ENCODE results near the gene TXNRD2. TPM values are rescaled to one million over a fixed set of nuclear protein-coding genes. Genes with fewer than 3 reads are reported as not detected.

TXNRD2 gene
- total RNA-seq, 4 donors from 2014 or later: 8.0 to 11.3 (median 10.4) TPM

DNA sequence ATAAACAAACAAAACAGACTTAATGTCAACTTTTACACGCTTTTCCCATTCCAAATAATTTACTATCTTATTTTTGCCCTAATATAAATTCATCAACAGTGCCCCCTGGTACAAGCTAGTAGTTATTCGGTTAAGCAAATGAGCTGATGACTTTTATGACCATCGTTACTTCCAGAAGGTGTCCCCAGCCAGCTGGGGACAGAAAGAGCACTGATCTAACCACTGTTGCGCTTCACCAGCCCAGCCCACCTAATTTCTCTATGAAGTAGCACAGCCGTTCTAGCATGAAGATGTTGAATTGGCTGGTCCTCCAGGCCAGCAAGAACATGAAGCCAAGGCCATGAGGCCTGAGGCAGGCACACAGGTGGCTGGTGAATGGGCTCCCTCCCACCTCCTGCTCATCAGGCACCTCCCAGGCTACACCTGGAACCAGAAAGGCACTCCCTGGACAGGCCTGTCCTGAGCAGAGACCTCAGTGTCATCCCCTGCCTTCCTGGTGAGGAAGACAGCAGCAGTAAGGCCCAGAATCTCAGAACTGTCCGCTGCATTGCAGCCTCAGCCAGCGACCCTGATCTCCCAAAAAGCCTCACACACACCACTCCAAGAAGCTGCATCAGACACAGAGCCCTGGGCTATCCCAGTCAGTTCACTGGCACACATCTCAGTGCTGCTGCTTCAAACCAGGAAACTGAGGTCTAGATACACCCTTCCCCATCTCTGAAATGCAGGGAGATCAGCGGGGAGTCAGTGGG lies 99.8 kb downstream of the TXNRD2 start:
- no peak overlapping the region for H3K4me3 ChIP-seq
- peaks cover 0 to under 1% (median 0%) of the 10 kb centered on the region in 3 donors for H3K36me3 ChIP-seq
- TF ChIP-seq POLR2A (IDR thresholded peaks at IDR 0.05) (no peak), CTCF (IDR thresholded peaks at IDR 0.05) (no peak)
- 79 to 81% methylated on average over 6 to 7 of the region's 8 CpGs for WGBS, 2 donors
- peaks cover 16 to 52% (median 25%) of the 10 kb centered on the region in 3 donors for H3K4me1 ChIP-seq
- H3K9me3 ChIP-seq: no peaks in the 10 kb centered on the region
- no peaks in the 10 kb centered on the region for H3K27me3 ChIP-seq
- no peak overlapping the region for H3K27ac ChIP-seq
- intact Hi-C loops (cut with DNase I): no loop called here
- no peak for DNase-seq

- no peaks in the 10 kb centered on the region for H3K27me3 ChIP-seq
- H3K27ac ChIP-seq: no peak overlapping the region
- no peak for DNase-seq
- H3K4me3 ChIP-seq: no peak overlapping the region
- H3K9me3 ChIP-seq: no peaks in the 10 kb centered on the region
- WGBS, 2 donors: 91 to 95% methylated on average over 6 of the region's 6 CpGs
- TF ChIP-seq CTCF (IDR thresholded peaks at IDR 0.05) (no peak), POLR2A (IDR thresholded peaks at IDR 0.05) (no peak)
- intact Hi-C loops (cut with DNase I): no loop called here
- peaks cover 16 to 45% (median 25%) of the 10 kb centered on the region in 3 donors for H3K4me1 ChIP-seq
- no peaks in the 10 kb centered on the region for H3K36me3 ChIP-seq
Measured at GRCh38 chr22:19840955-19841640, 100.5 kb downstream of the TXNRD2 start.

GRCh38 chr22:19840059-19840458 lies 101.6 kb downstream of the TXNRD2 start:
- no peaks in the 10 kb centered on the region for H3K36me3 ChIP-seq
- intact Hi-C loops (cut with DNase I): no loop called here
- no peak for DNase-seq
- WGBS, 2 donors: 76 to 86% methylated on average over 3 to 4 of the region's 4 CpGs
- H3K27ac ChIP-seq: no peak overlapping the region
- TF ChIP-seq CTCF (IDR thresholded peaks at IDR 0.05) (no peak), POLR2A (IDR thresholded peaks at IDR 0.05) (no peak)
- no peak overlapping the region for H3K4me3 ChIP-seq
- peaks cover 16 to 35% (median 22%) of the 10 kb centered on the region in 3 donors for H3K4me1 ChIP-seq
- no peaks in the 10 kb centered on the region for H3K9me3 ChIP-seq
- H3K27me3 ChIP-seq: no peaks in the 10 kb centered on the region

DNA sequence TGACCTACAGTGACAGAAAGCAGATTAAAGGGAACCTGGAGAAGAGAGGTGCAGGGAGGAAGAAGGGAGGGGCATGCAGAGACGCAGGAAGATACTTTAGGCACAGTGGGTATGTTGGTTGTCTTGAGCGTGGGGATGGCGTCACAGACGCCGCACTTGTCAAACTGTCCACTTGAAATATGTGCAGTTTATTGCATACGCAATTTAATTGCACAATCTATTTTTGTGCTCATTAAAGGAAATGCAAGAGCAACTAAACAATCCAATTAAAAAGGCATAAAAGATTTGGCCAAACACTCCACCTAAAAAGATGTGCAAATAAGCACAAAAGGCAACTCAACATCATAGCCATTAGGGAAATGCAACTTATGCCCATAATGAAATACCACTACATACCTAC lies 103.7 kb downstream of the TXNRD2 start:
- no peak overlapping the region for H3K4me3 ChIP-seq
- 83 to 90% methylated on average over 6 of the region's 6 CpGs for WGBS, 2 donors

More for the DNA sequence above, 103.7 kb downstream of the TXNRD2 start:
- intact Hi-C loops (cut with DNase I): no loop called here
- no peak overlapping the region for H3K27ac ChIP-seq
- H3K4me1 ChIP-seq: peaks cover 0 to 18% (median under 1%) of the 10 kb centered on the region in 3 donors
- H3K36me3 ChIP-seq: no peaks in the 10 kb centered on the region
- H3K9me3 ChIP-seq: no peaks in the 10 kb centered on the region
- no peaks in the 10 kb centered on the region for H3K27me3 ChIP-seq
- TF ChIP-seq POLR2A (IDR thresholded peaks at IDR 0.05) (no peak), CTCF (IDR thresholded peaks at IDR 0.05) (no peak)
- DNase-seq: no peak
